ENCODE results near the gene TRAPPC2. TPM values are rescaled to one million over a fixed set of nuclear protein-coding genes. Genes with fewer than 3 reads are reported as not detected.

TRAPPC2 gene
- total RNA-seq, 3 donors from 2014 or later, result 11.7 to 19.9 (median 15.8) TPM

Other genes starting within 250 kb of the TRAPPC2 start
- under 1 TPM; 0.13 to 0.30 (median 0.24) TPM for gene EGFL6, start 165.0 kb downstream of the TRAPPC2 start, total RNA-seq
- gene TCEANC, start 81.5 kb downstream of the TRAPPC2 start, total RNA-seq, result 1 to 10 TPM; 1.4 to 2.2 (median 1.4) TPM
- gene RAB9A, start 45.5 kb downstream of the TRAPPC2 start, total RNA-seq, result 10 to 100 TPM; 11.8 to 17.8 (median 17.3) TPM
- gene OFD1, start 128 bp upstream of the TRAPPC2 start, total RNA-seq, result 10 to 100 TPM; 20.0 to 26.8 (median 20.1) TPM
- under 1 TPM; 0.08 to 0.13 (median 0.10) TPM for gene GPM6B, start 82.5 kb upstream of the TRAPPC2 start, total RNA-seq